Measurements from ENCODE around the gene SPCS2.
A peak's percentile ranks its signal among the peaks of the same experiment; 100 is the strongest.
"Not testable (repeated sequence)": the region's sequence is repeated elsewhere in the genome, so short reads cannot be mapped to it uniquely, and the experiment has no call there.

Gene SPCS2

DNA sequence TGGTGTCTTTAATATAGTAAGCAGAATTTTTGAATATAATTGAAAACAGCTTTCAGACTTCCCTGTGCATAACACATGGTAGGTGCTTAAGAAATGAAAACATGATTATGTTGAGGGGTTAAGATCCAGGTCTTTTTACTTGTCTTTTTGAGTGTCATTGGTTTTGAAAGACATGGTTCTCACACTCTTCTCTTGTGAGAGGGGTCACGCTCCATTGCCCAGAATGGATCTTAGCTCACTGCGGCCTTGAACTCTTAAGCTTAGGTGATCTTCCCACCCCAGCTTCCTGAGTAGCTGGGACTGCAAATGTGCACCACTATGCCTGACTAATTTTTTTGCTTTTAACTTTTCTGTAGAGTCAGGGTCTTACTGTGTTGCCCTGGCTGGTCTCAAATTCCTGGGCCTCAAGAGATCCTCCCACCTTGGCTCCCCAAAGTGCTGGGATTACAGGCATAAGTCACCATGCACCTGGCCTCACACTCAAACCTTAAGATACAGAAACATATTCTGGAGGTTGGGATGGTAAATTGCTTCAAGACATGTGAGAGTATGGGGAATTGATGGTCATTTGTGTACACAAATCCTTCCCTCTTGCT is 1.4 kb downstream of the SPCS2 start:
- no peak for DNase-seq

GRCh38 chr11:74951226-74951625 is 2.2 kb downstream of the SPCS2 start:
- no peak for DNase-seq

- DNase-seq, result no peak
These were observed 3.7 kb downstream of the SPCS2 start for GRCh38 chr11:74952752-74953151.

GRCh38 chr11:74953451-74953850 is 4.4 kb downstream of the SPCS2 start:
- DNase-seq, result no peak

- DNase-seq, result no peak
These were observed 5.1 kb downstream of the SPCS2 start for GRCh38 chr11:74954199-74954598.

DNA sequence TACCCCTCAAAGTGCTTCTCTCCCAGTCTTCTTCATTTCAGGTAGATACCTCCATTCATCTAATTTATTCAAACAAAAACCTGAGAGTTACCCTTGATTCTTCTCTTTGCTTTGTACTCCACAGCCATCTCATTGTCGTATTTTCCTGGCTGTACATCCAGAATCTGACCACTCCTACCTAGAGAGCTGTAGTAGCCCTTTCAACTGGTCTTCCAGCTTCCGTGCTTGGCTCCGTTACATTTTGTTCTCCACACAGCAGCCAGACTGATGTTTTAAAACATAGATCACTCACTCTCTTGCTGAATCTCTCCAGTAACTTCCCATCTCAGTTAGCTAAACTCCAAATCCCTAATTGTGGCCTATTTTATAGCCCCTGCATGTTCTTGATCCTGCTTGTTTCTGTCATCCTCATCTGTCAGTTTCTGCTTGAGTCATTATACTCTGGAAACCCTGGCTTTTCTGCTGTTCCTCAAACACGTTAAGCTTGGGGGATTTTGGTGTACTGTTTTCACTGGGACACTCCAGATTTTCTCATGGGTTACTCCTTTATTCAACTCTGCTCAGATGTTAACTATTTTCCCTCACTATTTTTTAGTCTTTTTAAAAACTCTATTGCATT is 7.4 kb downstream of the SPCS2 start:
- DNase-seq, result no peak

DNA sequence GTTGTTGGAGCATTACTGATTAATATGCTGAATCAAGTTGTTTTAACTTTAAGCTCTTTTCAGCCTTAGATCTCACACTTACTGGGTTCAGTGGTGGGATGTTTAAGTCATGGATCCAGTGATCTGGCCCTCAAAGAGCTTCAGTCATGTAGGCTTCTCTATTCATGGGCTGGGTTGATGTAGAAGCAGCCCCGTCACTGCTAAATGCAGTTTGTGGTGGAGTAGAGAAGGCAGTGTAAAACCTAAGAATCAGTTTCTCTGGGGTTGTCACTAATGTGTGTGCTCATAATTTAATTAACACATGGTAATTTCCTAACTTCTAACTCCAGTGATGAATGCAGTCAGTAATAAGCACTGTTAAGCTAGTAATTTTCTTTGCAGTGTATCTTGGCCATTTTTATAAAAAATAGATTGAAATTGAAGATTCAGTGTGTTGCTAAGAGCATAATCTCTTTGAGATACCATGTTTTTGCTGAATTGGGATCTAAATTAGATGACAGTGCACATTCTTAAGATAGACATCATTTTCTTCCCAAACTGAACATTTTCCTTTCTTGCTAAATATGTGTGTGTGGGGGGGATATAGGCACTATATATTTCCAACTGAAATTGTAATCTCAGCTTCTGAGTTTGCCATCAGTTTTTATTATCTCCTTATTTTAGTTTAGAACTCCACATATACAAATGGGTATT is 9.0 kb downstream of the SPCS2 start:
- no peak for DNase-seq

DNA sequence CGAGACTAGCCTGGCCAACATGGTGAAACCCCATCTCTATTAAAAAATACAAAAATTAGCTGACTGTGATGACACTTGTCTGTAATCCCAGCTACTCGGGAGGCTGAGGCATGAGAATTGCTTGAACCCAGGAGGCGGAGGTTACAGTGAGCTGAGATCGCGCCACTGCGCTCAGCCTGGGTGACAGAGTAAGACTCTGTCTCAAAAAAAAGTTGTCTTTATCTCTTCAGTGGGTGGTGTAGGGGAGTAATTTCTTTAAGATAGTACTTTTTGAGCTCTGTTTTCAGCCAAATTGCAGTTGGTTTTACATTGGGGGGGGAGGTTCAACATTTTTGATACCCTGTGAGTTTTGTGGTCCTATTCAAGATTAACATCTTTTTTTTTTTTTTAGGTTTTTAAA is 11.1 kb downstream of the SPCS2 start:
- not testable (repeated sequence) for DNase-seq

GRCh38 chr11:74966651-74967050 is 17.6 kb downstream of the SPCS2 start:
- DNase-seq, result no peak

GRCh38 chr11:74970852-74971395 is 21.9 kb downstream of the SPCS2 start:
- DNase-seq, result no peak

GRCh38 chr11:74971424-74971823 is 22.4 kb downstream of the SPCS2 start:
- DNase-seq, result no peak

GRCh38 chr11:74978041-74978440 is 29.0 kb downstream of the SPCS2 start:
- no peak for DNase-seq

GRCh38 chr11:74980634-74981033 is 31.6 kb downstream of the SPCS2 start:
- no peak for DNase-seq

DNA sequence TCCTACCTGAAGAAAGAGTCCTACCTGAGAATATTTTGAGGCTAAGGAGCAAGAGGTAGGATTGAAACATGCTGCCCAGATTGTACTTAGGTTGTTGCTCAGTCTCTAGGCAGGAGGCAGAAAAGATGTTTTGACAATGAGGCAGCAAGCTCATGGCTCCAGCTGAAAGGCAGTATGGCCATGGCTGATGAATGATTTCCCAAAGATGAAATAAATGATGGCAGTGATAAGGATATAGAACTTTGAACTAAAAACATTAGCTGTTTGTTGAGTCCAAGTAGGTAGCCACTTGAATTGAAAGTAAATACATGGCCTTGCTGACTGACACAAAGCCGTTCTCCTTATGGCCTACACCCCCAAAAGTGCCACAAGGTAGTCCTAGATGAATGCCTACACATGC is 32.8 kb downstream of the SPCS2 start:
- no peak for DNase-seq

GRCh38 chr11:74984070-74984469 is 35.0 kb downstream of the SPCS2 start:
- no peak for DNase-seq

DNA sequence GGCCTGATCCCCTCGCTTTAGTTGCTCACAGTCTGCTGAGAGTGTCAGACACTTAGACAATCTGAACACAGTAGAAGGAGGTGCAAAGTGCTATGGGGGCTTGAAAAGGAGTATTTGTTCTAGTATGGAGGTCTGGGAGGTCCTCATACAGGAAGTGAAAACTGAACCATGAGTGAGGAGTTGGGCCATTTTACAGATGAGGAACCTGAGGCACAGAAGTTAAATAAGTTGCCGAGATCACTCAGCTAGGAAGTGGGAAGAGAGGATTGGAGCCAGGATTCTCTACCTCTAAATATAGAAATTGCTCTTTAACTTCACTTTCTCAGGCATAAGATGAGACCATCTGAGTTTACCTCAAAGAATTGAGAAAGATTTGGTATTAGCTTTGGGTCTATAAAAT is 35.7 kb downstream of the SPCS2 start:
- no peak for DNase-seq

GRCh38 chr11:74988541-74989259 is 39.6 kb downstream of the SPCS2 start, which contains the start of gene NEU3:
TSS of gene NEU3 (plus strand) at chr11:74988933. CDS start at chr11:74989061, 128 bp downstream.
- DNase-seq, result peak; percentile 90

DNA sequence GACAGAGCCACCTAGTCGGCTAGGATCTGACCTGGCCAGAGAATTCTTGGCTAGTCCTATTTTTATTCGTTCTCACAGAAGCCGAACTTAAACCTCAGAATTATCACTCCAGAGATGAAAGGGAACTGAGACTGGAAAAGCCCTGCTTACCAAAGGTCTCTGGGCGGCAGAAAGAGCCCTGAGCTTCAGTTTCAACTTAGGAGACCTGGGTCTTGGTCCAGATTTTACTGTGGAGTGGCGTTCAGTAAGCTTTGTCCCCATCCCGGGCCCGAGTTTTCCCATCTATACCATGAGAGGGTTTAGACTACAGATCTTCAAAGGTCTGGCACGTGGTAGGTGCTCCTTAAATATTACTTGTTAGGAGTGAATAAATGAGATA is 40.2 kb downstream of the SPCS2 start:
- DNase-seq, result no peak

DNA sequence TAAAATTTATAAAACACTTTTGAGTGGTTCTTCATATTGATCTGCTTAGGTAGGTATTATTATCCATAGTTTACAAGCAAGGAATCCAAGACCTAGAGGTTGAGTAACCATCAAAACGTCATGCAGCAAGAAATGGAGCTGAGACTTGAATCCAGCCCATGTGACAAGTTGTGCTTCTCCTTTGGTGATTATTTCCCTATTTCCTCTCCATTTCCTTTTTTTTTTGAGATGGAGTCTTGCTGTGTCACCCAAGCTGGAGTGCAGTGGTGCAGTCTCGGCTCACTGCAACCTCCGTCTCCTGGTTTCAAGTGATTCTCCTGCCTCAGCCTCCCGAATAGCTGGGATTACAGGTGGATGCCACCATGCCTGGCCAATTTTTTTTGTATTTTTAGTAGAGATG is 41.1 kb downstream of the SPCS2 start:
- not testable (repeated sequence) for DNase-seq

DNA sequence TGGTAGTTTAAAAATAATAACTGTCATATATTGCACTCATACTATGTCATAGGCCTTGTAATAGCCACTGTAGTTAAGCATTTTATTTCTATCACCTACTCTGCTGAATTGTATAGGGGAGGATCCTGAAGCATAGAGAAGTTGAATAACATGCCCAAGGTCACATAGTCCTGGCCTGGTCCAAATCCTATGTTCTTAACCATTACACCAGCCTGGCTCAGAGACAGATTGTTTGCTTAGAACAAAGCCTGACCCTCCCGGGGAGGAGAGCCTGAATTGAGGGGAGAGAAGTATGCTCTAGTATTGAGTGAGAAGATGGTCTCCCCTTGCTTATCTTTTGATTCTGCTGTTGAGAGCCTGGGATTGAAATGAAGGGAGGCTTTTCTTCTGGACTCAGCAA is 41.9 kb downstream of the SPCS2 start:
- DNase-seq, result no peak

DNA sequence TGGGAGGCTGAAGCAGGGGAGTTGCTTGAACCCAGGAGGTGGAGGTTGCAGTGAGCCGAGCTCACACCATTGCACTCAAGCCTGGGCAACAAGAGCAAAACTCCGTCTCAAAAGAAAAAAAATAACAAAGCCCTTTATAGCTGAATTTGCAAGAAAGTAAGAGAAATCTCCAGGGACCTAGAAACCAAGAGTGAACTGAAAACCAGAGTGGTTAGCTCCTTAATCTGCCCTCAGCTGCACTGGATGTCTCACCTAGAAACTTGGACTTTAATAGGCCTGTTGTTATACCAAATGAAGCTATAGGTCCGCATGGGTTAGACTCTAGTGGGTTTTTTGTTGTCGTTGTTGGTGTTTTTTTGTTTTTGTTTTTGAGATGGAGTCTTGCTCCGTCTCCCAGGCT is 43.8 kb downstream of the SPCS2 start:
- DNase-seq, result no peak

GRCh38 chr11:75000975-75001354 is 51.9 kb downstream of the SPCS2 start:
- DNase-seq, result no peak

DNA sequence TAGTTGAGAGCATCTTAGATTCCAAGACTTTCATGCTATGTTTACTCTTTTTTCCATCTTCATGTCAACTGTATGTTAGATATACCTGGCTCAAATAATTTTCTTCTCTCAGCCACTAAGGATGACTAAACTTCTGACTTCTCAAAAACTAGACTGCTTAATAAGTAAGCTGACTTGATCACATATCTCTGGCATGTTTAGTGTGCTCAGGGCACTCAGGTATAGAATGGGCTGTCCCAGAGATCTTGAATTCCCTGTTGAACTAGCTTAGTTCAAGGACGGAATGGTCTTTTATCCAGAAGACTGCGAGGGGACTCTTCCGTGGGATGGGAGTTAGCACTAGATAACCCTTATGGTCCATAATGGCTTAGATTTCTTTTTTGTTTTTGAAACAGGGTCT is 52.6 kb downstream of the SPCS2 start:
- no peak for DNase-seq

- no peak for DNase-seq
These were observed 53.5 kb downstream of the SPCS2 start for GRCh38 chr11:75002516-75002915.
